ENCODE data around the gene CCDC82.
A peak's percentile ranks its signal among the peaks of the same experiment; 100 is the strongest.

CCDC82 gene

GRCh38 chr11:96329419-96329818, 60.3 kb downstream of the CCDC82 start:
- DNase-seq (ENCODE audit: low read depth): no peak

GRCh38 chr11:96328395-96329010, 61.2 kb downstream of the CCDC82 start:
- DNase-seq (ENCODE audit: low read depth): no peak

- no peak for DNase-seq (ENCODE audit: low read depth)
Measured at GRCh38 chr11:96326959-96327358, 62.8 kb downstream of the CCDC82 start.

GRCh38 chr11:96324912-96325311, 64.8 kb downstream of the CCDC82 start:
- DNase-seq (ENCODE audit: low read depth): peak; percentile 47

- DNase-seq (ENCODE audit: low read depth): no peak
Measured at GRCh38 chr11:96323642-96323985, 66.1 kb downstream of the CCDC82 start.

- no peak for DNase-seq (ENCODE audit: low read depth)
Measured at GRCh38 chr11:96322775-96323641, 66.7 kb downstream of the CCDC82 start.

GRCh38 chr11:96321091-96321490, 68.6 kb downstream of the CCDC82 start:
- no peak for DNase-seq (ENCODE audit: low read depth)

- no peak for DNase-seq (ENCODE audit: low read depth)
Measured at GRCh38 chr11:96319898-96320656, 69.6 kb downstream of the CCDC82 start.

- DNase-seq (ENCODE audit: low read depth): no peak
Measured at GRCh38 chr11:96318850-96319249, 70.9 kb downstream of the CCDC82 start.

- no peak for DNase-seq (ENCODE audit: low read depth)
Measured at GRCh38 chr11:96318399-96318798, 71.3 kb downstream of the CCDC82 start.

GRCh38 chr11:96317985-96318384, 71.7 kb downstream of the CCDC82 start:
- DNase-seq (ENCODE audit: low read depth): no peak

- DNase-seq (ENCODE audit: low read depth): no peak
Measured at GRCh38 chr11:96317571-96317970, 72.1 kb downstream of the CCDC82 start.

- DNase-seq (ENCODE audit: low read depth): no peak
Measured at GRCh38 chr11:96316869-96317268, 72.8 kb downstream of the CCDC82 start.

GRCh38 chr11:96315476-96315875, 74.2 kb downstream of the CCDC82 start:
- no peak for DNase-seq (ENCODE audit: low read depth)

- DNase-seq (ENCODE audit: low read depth): no peak
Measured at GRCh38 chr11:96314326-96315020, 75.2 kb downstream of the CCDC82 start.

- DNase-seq (ENCODE audit: low read depth): no peak
Measured at GRCh38 chr11:96313163-96313562, 76.5 kb downstream of the CCDC82 start.

GRCh38 chr11:96311120-96311568, 78.6 kb downstream of the CCDC82 start:
- peak; percentile 53 for DNase-seq (ENCODE audit: low read depth)

GRCh38 chr11:96310236-96310635, 79.5 kb downstream of the CCDC82 start:
- DNase-seq (ENCODE audit: low read depth): no peak

GRCh38 chr11:96309643-96310017, 80.1 kb downstream of the CCDC82 start:
- DNase-seq (ENCODE audit: low read depth): no peak

- DNase-seq (ENCODE audit: low read depth): no peak
Measured at GRCh38 chr11:96309016-96309642, 80.6 kb downstream of the CCDC82 start.

- peak; percentile 75 for DNase-seq (ENCODE audit: low read depth)
Measured at GRCh38 chr11:96307776-96308140, 82.0 kb downstream of the CCDC82 start.

Data from fibroblast of the conjunctiva (primary cell).